Measurements from ENCODE around the gene C9orf72.

DNA sequence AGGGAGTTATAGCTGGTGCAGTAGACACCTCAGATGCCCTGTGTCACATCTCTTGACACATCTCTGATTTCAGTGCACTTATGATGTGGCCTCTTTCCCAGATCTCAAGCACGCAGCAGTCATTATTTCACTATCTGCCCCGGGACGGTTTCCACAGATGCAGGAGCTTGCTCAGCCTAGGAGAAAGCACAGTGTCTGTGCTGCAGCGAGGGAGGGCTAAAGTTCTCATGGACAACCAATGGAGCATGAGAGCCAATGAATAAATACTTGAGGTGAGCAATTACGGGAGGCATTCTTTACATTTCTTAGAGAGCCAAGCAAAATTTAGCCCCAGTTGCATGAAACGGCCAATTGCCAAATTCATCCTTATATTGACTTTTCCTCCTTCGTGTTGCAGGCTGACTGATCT lies 36.2 kb downstream of the C9orf72 start:
- no peak for TF ChIP-seq CTCF (conservative IDR thresholded peaks at IDR 0.05 in 1 of 2, IDR thresholded peaks at IDR 0.05 in 1 of 2; ENCODE audit: extremely low read depth in 1 of 2, insufficient read depth in 1 of 2, low read depth in 1 of 2, low read length in 2 of 2)
- TF ChIP-seq EZH2 (IDR thresholded peaks at IDR 0.05; ENCODE audit: borderline replicate concordance, low read length) = no peak
